Stimulated activated CD8-positive, alpha-beta memory T cell treated with anti-CD3 and anti-CD28 coated beads, Interleukin-4, amount 100 ng/mL, for 24 hours (primary cell): Measurements from ENCODE around the gene DYNLT2.
A peak's percentile ranks its signal among the peaks of the same experiment; 100 is the strongest.

Experiments used
- DNase-seq: peaks from one replicate; pipeline ENCODE4 v3.0.0-alpha.2; 2020; ENCODE audit warnings: low read depth

DYNLT2 gene

DNA sequence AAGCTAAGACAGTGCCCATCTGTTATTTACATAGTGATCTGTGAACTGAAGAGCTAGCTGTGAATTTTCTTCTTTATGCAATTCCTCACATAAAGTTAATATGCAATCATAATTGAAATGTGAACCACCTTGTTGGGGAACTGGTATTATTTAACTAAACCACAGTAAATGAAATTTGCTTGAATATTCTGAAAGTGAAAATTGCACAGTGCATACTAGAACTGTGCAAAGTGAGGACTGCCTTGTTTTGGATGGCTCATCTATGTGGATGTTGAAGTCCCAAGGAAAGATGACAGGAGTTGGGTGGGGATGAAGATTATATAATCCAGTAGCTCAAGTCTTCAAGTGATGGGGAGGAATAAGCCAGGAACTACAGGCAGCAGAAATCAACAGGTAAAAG, 21.4 kb downstream of the DYNLT2 start:
- DNase-seq: no peak

DNA sequence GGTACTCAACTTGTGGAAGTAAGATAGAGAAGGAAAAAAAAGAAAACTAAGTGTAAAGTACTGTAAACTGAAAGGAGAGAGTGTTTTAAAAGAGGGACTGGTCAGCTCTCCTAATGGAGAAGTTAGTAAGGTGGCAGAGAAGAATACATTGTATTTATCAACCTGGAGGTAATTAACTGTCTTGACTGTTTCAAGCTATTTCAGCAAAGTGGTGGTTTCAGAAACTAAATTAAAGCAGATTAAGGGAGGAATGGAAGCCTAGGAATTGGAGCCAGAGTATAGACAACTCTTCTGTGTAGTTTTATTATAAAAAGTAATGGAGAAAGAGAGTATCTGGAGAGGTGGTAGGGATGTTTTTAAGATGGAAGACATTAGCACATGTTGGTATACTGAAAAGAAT, 24.4 kb downstream of the DYNLT2 start:
- no peak for DNase-seq

DNA sequence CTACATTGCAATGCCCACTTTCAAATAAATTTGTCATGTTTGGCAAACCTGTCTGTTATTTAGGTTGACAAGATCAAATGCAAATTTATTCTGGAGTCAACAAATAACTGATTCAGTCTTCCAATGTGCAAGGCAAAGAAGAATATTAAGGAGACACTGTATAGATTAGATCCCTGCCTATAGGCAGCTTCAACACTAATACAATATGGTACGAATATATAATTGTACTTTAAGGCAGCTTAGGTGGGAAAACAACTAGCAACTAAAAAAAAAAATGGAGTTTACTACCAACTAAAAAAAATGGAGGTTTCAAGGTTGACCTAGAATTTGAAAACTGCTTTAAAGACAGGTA, 25.3 kb downstream of the DYNLT2 start:
- DNase-seq: no peak

DNA sequence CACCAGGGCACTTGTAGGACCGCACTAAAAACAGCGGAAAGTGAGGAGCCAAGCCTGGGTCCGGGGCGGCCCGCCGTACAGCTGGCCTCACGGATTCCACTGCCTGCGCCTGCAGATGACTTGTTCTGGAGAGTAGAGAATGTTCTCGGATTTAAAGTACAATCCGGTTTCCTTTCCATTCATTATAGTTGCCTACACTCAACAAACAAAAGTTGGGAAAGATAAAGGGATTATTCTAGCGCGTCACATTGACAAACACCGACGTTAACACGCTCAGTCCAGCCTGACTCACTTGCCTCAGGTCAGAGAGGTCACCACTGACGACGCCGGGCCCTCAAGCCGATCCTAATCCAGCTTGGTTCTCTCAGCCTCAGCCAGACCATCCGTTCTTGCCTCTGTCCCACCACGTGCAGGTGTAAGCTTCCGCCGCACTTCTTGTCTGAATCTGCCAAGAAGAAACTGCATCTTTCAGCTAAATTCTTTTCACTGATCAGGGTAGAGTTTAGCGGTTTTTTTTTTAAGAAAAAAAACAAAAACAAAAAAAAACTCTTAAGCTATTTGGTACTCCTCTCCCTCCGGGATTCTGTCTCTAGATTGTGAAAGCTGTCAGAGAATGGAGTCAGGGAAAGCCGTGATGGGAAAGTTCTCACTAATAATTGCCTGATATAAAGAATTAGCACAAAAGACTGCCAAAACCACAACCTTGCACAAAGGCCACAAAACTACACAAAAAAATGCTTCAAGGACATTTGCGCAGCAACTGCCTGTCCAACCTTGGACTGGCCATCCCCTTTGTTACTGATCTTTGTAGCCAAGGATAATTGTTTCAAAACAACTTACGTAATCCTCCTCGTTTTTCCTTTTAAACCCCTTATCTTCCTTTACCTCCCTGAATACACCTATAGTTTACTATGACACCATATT, 26.0 kb downstream of the DYNLT2 start:
- no peak for DNase-seq

DNA sequence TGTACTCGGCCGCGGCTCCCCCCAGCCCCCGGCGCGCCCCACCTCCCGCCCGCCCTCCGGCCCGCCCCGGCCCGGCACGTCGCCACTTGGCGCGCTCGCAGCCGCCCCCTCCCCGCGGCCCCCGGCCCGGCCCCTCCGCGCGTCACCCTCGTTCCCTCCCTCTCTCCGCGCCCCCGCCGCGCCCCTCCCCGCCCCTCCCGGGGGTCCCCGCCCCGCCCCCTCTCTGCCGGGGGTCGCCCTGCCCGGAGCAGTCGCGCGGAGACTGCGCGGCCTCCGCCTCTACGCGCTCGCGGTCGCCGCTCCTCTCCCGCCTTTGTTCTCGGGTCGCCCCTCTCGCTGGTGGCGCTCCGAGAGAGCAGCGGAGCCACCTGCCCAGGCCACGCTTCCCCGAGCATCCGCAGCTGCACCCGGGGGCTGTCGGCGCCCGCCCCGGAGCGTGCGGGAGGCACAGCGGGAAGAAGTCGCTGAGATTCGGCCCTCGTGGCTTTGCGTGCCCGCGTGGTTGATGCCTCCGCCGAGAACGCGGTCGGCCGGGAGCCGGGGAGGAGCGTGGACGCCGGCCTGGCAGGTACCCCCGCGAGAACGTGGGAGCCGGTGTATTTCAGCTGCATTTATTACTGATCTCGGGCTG, 26.8 kb downstream of the DYNLT2 start, which contains the start of gene PHF10:
TSS of gene PHF10 (minus strand) at position 7 of the 631 bp plus-strand sequence. CDS start 569 bp downstream, outside the sequence.
- peak; percentile 67 for DNase-seq

DNA sequence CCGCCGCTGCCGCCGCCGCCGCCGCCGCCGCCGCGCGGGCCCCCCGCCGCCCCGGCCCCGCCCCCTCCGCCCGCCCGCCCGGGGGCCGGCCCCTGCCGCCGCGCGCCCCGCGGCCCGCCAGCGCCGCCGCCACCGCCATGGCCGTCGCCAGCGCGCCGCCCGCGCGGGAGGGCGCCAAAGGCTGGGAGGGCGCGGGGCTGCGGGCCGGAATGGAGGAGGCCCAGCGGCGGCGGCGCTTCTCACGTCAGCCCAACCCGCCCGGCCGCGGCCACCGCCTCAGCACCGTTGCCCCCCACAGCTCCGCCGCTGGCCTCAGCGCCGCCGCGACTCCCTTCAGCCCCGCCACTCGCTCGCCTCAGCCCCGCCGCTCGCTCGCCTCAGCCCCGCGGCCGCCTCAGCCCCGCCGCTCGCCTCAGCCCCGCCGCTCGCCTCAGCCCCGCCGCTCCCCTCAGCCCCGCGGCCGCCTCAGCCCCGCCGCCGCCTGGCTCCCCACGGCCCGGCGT, 27.3 kb downstream of the DYNLT2 start:
- DNase-seq: peak; percentile 30

DNA sequence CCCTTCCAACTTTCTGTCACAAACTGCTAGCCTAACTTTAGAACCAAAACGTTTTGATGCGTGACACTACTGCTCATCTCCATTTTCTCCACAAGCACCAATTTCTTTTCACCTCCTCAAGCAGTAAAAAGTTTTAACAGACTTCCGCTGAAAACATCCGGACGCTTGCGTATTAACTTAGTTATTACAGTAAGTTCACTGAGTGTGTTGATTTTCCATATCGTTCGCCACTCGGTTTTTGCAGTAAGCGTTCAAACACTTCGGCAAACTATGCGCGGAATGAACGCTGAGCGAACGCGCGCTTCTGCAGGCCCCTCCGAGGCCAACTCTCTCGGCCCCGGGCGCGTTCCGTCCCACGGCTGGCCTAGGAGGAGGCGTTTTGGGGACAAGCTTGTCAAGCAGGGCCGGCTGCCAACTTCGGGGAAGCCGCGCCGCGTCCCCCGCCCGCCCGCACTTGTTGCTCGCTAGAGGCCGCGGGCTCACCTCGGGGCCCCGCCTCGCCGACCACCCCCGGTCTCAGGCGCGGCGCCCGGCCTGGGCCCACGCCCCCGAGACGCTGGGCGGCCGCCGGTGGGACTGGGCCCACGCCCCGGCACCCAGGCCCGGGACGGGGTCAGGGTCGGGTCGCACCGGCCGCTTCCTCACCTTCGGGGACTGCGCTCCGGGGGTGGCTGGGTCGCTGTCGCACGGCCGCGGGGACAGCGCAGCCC, 28.0 kb downstream of the DYNLT2 start:
- DNase-seq: peak; percentile 57

DNA sequence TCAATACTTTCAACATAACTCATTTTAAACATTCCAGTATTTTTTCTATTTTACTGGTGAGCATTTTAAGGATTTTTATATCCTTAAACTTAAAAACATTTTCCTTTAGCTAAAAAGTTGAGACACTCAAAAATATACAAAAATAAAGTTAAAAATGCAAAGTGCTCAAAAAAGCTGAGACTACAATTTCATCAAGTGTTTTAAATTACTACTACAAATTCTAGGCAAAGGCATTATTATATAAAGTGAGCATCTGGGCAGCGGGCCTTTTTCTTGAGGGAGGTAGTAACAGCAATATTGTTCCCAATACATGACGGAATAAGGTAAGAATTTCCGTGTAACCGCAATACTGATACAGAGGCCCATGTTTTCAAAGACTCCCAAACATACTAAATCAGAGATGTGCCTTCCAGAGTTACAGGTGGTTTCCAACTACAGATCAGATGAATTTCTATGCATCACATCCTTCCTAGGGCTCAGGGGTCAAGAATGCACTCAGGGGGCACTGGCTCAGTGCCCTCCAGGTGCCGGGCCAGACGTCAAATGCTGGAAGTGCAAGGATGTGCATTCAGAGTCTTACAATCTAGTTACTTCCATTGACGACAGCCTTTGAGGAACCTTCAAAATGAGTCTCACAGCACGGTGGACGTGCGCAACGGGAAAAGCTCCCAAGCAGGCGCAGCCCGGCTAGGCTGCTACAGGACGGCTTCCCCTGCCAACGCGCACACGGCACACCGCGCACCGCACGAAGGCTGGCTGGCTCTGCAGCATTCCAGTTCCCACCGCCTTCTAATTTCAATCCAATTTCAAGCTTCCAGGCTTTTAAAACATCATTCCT, 28.8 kb downstream of the DYNLT2 start:
- no peak for DNase-seq

DNA sequence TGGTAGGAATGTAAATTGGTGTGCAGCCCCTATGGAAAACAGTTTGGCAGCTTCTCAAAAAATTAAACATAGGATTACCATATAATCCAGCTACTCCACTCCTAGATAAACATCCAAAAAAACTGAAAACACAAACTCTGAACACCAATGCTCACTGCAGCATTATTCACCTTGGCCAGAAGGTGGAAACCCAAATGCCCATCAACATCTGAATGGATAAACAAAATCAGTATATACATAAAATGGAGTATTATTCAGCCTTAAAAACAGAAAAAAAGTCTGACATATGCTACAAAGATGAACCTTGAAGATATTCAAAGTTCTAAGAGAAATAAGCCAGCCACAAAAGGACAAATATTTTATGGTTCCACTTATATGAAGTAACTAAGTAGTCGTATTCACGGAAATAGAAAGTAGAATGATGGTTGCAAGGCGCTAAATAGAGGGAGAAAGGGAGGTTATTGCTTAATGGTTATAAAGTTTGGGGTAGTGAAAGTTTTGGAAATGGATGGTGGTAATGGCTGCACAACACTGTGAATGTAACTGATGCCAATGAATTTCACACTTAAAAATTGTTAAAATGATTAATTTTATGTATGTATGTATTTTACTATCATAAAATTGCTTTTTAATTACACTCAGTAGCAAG, 31.0 kb downstream of the DYNLT2 start:
- no peak for DNase-seq

DNA sequence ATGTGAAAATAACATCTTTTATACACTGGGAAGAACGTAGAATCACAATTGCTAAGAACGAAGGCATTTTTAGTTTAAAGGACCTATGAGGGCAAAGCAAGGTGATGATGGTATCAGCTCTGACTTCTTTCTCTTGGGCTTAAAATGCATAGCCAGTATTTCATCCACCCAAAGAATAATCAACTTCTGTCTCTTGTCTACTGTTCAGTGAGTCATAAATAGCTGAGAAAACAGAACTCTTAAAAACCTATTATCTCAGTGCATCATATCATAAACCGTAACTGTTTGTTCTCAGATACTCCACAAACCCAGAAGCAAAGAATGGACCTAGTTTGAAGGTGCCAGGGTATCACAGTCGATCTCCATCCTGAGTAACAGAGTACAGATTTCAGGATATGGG, 32.3 kb downstream of the DYNLT2 start:
- DNase-seq: no peak

DNA sequence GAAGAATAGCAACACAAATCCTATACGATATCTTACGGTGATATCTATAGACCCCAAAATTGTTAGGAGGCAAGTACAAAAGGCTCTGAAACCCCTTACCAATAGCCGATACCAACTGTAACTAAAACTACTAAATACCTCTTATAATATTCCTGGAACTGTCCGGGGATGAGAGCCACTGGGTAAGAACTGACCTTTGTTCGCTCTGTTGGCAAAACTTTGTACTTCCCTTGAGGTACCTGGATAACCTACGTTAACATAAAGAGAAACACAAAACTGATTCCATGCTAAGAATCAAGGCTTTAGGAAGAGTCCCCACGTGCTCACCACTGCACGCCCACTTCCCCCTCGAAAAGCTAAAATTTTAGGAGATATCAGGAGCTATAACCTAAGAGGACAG, 36.8 kb downstream of the DYNLT2 start:
- DNase-seq: no peak

DNA sequence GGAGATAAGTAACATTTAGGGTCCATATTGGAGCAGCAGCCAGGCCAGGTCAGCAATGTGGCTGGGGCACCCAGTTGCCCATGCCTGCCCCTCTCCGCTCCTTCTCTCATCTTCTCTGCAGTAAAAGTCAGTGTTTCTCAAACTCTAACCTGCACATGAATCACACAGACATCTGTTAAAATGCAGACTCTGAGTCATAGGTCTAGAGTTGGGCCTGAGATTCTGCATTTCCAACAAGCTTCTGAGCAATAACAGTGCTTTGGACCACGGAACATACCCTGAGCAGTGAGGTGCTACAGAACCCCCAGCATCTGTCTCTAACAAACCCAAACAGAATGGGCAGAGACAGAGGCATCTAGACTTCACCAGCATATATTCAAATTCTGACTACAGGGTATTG, 37.2 kb downstream of the DYNLT2 start:
- DNase-seq: no peak

DNA sequence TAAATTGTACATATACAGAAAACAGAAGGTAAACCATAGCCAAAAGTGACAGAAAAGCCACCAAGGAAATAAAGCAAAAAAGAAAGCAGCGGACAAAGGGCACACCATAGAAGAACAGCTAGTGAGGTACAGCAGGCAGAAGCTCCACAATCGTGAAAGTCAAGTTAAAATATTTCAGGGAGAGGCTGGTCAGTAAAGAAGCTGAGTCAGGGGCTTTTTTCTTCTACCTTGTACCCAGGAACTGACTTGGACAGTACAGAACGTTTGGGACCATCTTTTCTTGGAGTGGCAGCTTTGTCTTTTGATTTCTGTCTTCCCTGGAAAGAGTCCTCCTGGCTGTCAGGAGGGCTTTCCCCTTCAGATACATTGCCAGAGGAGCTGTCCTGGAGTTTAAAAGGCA, 41.4 kb downstream of the DYNLT2 start:
- no peak for DNase-seq

DNA sequence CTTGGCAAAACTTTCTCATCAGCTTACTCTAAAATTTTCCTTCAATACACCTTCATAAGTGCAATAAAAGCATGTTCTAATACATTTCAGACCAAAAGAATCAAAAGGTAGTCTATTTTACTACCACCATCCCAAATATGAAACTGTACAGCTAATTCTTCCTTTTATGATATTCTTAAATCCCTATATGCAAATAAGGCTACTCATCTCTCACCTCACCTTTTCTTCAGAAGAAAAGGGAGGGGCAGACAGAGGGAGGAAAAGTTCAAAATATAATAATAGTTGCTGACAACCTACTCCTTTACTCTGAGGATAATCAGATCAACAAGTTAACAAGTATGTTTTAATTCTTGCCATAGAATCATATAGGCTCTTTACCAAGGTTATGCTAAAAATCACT, 42.1 kb downstream of the DYNLT2 start:
- DNase-seq: no peak

DNA sequence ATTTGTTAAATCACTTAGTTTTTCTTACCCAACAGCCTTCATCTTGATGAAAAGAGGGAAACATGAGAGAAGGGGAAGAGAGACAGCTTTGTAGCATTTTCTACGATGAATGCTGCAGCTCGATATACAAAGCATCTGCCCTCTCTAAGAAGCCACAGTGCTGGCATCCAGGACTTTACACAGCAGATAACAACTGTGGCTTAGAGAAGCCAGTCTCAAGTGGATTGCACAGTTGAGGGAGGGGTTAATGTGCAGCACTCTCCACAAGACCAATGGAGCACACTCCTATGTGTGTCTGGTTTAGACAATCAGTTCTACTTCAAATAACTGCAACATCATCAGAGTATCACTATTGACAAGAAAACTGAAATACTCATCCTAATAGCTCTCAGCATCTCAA, 43.6 kb downstream of the DYNLT2 start:
- DNase-seq: no peak

DNA sequence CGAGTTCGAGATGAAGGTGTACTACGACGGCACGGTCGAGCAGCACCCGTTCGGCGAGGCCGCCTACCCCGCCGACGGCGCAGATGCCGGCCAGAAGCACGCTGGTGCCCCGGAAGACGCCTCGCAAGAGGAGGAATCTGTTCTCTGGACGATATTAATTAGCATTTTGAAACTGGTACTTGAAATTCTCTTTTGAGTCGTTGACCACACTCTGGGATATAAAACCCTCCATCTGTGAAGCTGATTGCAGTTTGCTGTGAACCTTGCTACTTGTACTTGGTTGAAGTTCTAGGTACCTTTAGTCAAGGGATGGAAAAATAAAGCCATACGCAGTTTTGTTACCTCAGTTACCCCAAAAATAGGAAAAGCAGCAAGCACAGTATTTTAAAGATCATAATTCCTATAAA, 48.5 kb downstream of the DYNLT2 start:
- DNase-seq: no peak

DNA sequence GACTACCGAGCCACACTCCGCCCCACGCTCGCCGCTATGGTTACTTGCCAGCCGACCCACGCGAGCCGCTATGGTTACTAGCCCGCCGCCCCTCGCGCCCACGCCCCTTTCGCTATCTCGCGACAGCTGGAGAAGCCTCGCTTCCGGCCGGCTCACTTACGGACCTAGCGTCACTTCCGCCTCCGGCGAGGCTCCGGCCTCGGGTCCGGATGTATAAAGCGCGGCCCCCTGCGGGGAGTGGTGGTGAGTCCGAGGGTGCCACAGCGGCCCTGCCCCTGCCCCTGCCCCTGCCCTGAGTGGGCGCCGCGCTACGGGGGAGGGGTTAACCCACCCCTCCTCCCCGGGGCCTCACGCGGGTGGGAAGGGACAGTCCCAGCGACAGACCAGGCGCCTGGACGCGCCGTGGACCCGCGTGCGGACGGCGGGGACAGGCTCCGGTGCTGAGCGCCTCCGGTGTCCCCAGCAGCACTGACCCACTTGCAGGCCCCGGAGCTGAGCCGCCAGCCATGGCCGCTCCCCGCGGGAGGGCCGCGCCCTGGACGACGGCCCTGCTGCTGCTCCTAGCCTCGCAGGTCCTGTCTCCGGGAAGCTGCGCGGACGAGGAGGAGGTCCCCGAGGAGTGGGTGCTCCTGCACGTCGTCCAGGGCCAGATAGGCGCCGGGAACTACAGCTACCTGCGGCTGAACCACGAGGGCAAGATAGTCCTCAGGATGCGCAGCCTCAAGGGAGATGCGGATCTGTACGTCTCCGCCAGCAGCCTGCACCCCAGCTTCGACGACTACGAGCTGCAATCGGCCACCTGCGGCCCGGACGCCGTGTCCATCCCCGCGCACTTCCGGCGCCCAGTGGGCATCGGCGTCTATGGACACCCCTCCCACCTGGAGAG, 49.2 kb downstream of the DYNLT2 start, which contains the start of the genes C6orf120 and WDR27:
TSS of gene C6orf120 (plus strand) at position 173 of the 886 bp plus-strand sequence. CDS start at position 507, 334 bp downstream.
TSS of gene WDR27 (minus strand) at position 76 of the 886 bp plus-strand sequence. CDS start 13,024 bp downstream, outside the sequence.
- peak; percentile 99 for DNase-seq

DNA sequence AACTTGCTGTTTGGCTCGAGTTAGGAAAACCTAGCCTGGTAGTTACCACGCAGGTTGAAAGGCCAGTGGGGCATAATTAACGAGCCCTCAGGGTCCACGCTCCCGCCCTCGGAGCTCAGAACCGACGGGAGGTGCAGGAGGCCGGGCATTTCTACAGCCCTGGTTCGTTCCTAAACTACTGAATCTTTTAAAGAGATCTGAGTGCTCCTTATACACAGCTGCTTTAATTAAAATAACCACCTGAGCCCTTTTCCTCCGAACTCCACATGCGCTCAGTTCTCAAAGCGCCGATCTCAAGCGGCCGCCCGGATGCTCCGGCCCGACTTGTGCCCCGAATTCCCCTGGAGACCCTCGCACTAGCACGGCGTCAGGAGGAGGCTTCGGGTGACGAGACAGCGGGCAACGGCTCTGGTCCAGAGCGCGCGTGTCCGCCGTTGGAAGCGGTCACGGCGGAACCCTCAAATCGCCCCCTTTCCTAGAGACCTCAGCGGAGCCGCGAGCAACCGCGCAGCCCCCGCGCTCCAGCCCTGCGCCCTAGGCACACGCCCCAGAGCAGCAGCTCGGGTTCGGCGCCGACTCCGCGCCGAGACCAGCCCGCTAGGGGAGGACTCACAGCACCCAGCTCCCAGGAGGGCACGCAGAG, 49.9 kb downstream of the DYNLT2 start:
- DNase-seq: peak; percentile 21

DNA sequence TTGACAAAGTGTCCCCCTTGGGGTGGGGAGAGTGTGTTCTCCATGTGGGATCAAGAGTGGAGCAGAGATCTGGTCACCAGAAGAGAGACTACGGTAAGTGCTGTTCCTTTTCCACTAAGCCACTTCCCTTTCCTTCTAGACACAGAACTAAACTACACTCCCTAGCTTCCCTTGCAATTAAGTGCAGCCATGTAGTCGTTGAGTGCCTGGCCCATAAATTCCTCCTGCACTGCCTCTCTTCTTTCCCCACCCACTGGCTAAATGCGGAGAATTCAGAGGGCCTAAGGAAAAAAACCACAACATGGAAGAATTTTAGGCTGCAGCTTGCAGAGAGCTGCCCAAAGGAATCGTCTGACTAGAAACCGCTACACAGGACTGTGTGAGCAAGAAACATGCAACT, 51.1 kb downstream of the DYNLT2 start:
- DNase-seq: no peak
